GM12878 (cell line): ENCODE measurements around the gene PKN3. TPM values are rescaled to one million over a fixed set of nuclear protein-coding genes. Genes with fewer than 3 reads are reported as not detected.
A peak's percentile ranks its signal among the peaks of the same experiment; 100 is the strongest.

Experiments
- CEBPB ChIP-seq, 2 experiments: fragments of 150-350 bp in 1 of 2; IDR thresholded peaks; 2 replicates each; pipeline ENCODE4 v1.6.1; 2012 to 2014; ENCODE audit warnings: low read depth in 2 of 2, low read length in 2 of 2, borderline replicate concordance in 1 of 2, inconsistent platforms in 1 of 2
- CHD2 ChIP-seq: IDR thresholded peaks from 2 replicates; pipeline ENCODE4 v1.6.1; 2011; ENCODE audit warnings: low read depth, low read length, improper control_type of control experiment, borderline replicate concordance
- E2F4 ChIP-seq: IDR thresholded peaks from 2 replicates; pipeline ENCODE4 v1.6.1; 2012; ENCODE audit warnings: low read depth, low read length, improper control_type of control experiment
- E4F1 ChIP-seq: fragments of 450-650 bp; IDR thresholded peaks from 2 replicates; pipeline ENCODE4 v1.6.1; 2018; ENCODE audit warnings: borderline replicate concordance, mild to moderate bottlenecking; ENCODE audit not compliant: partially characterized antibody
- EGR1 ChIP-seq, 2 experiments: IDR thresholded peaks; 1 replicate in 1 of 2; 2 replicates in 1 of 2; pipeline ENCODE4 v1.6.1; 2011 to 2012; ENCODE audit warnings: low read depth in 2 of 2, low read length in 2 of 2, borderline replicate concordance in 1 of 2, mild to moderate bottlenecking in 1 of 2, moderate library complexity in 1 of 2
- ETV6 ChIP-seq, 2 experiments: fragments of 450-650 bp in 1 of 2; IDR thresholded peaks in 1 of 2; conservative IDR thresholded peaks in 1 of 2; 2 replicates each; pipeline ENCODE4 v1.6.1; 2014; ENCODE audit warnings: antibody characterized with exemption in 1 of 2, borderline replicate concordance in 1 of 2, low read depth in 1 of 2, mild to moderate bottlenecking in 1 of 2, moderate library complexity in 1 of 2
- IRF4 ChIP-seq: IDR thresholded peaks from 2 replicates; pipeline ENCODE4 v1.6.1; 2011; ENCODE audit warnings: low read depth, low read length
- NR2F1 ChIP-seq: fragments of 450-650 bp; conservative IDR thresholded peaks from 2 replicates; pipeline ENCODE4 v1.6.1; 2017; ENCODE audit warnings: mild to moderate bottlenecking
- POU2F2 ChIP-seq: IDR thresholded peaks from 3 replicates; pipeline ENCODE4 v1.6.1; 2011; ENCODE audit warnings: low read depth, mild to moderate bottlenecking, low read length, borderline replicate concordance
- RELA ChIP-seq: fragments of 450-650 bp; IDR thresholded peaks from 2 replicates; pipeline ENCODE4 v1.8.0; 2014; ENCODE audit warnings: borderline replicate concordance; ENCODE audit not compliant: partially characterized antibody
- SMAD1 ChIP-seq: fragments of 450-650 bp; IDR thresholded peaks from 2 replicates; pipeline ENCODE4 v1.6.1; 2018; ENCODE audit warnings: mild to moderate bottlenecking, low read depth; ENCODE audit not compliant: partially characterized antibody
- TCF7 ChIP-seq: IDR thresholded peaks from 2 replicates; pipeline ENCODE4 v1.6.1; 2014; ENCODE audit warnings: antibody characterized with exemption, borderline replicate concordance
- polyA plus RNA-seq, 11 experiments: library from polyadenylated mRNA; depleted of rRNA in 4 of 11; unstranded in 6 of 11; stranded (reverse) in 5 of 11; fragments of >200 nt; fragmentation: Nextera tagmentation in 4 of 11; fragmentation: Illumina TruSeq in 1 of 11; extraction: Ambion mirVana in 4 of 11; extraction: Trizol in 1 of 11; gene quantifications; 1 replicate in 1 of 11; 2 replicates in 10 of 11; pipeline versions ENCODE4 v1.2.1 to v1.2.3, GENCODE V29; 2011 to 2016; ENCODE audit warnings: inconsistent platforms in 2 of 11, missing spikeins in 2 of 11, low read depth in 1 of 11
- total RNA-seq, 4 experiments: library from RNA; depleted of rRNA in 3 of 4; stranded (reverse); fragments of >200 nt in 3 of 4; fragmentation: Illumina TruSeq in 1 of 4; extraction: Trizol in 1 of 4; gene quantifications; 2 replicates each; pipeline versions ENCODE4 v1.2.1 to v1.2.3, GENCODE V29; 2013 to 2021
- TF ChIP-seq, protein P1 (sequence below): fragments of 450-650 bp; IDR thresholded peaks from 2 replicates; pipeline ENCODE4 v1.6.1; 2016; ENCODE audit warnings: mild to moderate bottlenecking
- TF ChIP-seq, protein P2 (sequence below): fragments of 150-350 bp; IDR thresholded peaks from 2 replicates; pipeline ENCODE4 v1.6.1; 2014; ENCODE audit warnings: mild to moderate bottlenecking, low read depth, low read length

PKN3 gene
- total and polyA plus RNA-seq, 10 of the 15 experiments (the other 5 are each of a cell fraction or from before 2014, with no cell fraction given) = 0.35 to 11.0 (median 3.3) TPM

DNA sequence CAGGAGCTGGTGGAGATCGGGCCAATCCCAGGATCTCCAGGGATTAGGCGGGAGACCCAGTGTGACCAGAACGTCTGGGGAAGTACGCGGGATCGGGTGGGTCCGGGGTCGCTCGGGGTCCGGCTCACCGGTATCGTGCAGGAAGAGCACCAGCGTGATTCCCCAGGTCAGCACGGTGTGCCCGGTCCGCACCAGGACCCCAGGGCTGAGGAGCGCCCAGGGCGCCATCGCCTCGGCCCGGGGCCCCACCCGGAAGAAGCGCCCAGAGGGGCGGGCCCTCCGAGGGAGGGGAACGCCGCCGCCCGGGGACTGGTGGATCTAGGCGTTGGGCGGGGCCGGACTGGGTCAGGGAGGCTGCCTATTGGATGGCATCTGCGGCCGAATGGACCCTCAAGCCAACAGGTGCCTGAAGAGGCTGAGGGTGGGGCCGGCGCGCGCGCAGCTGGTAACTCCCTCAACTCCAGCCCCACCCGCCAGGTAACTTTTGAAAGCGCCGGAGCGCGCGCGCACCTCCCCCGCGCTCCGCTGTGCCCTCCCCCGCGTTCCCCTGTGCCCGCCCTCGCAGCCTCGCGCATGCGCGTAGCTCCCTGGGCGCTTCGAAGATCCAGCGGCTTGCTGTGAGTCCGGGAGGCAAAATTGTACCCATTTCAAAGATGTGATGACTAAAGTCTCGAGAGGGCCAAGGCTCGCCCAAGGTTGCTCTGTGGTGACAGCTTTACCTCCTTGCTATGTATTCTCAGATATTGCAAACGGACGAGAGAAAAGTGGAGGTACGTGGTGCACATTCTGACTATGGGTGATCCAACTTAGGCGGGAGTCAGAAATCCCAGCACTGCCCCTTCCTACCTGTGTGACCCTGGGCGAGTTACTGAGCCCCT is 21.8 kb downstream of the PKN3 start, which contains the start of gene ZDHHC12 (continued):
- peak in 1 of 2 experiments; percentile 99; a peak in 2 of 3 replicates for TF ChIP-seq EGR1 (IDR thresholded peaks at IDR 0.05; ENCODE audit: borderline replicate concordance in 1 of 2, low read depth in 2 of 2, low read length in 2 of 2)
- TF ChIP-seq CHD2 = peak; percentile 74; the same call in 1 of the 2 replicates
- TF ChIP-seq RELA = no peak
- TF ChIP-seq, protein P1, sequence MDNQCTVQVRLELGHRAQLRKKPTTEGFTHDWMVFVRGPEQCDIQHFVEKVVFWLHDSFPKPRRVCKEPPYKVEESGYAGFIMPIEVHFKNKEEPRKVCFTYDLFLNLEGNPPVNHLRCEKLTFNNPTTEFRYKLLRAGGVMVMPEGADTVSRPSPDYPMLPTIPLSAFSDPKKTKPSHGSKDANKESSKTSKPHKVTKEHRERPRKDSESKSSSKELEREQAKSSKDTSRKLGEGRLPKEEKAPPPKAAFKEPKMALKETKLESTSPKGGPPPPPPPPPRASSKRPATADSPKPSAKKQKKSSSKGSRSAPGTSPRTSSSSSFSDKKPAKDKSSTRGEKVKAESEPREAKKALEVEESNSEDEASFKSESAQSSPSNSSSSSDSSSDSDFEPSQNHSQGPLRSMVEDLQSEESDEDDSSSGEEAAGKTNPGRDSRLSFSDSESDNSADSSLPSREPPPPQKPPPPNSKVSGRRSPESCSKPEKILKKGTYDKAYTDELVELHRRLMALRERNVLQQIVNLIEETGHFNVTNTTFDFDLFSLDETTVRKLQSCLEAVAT = 0 out of 2 replicates have a peak, but pooled peaks have one; percentile 14
- no peak for TF ChIP-seq SMAD1
- no peak for TF ChIP-seq NR2F1
- TF ChIP-seq ETV6 (conservative IDR thresholded peaks at IDR 0.05 in 1 of 2, IDR thresholded peaks at IDR 0.05 in 1 of 2; ENCODE audit: borderline replicate concordance in 1 of 2, low read depth in 1 of 2) = no peak; a peak in 1 of 4 replicates
- TF ChIP-seq, protein P2, sequence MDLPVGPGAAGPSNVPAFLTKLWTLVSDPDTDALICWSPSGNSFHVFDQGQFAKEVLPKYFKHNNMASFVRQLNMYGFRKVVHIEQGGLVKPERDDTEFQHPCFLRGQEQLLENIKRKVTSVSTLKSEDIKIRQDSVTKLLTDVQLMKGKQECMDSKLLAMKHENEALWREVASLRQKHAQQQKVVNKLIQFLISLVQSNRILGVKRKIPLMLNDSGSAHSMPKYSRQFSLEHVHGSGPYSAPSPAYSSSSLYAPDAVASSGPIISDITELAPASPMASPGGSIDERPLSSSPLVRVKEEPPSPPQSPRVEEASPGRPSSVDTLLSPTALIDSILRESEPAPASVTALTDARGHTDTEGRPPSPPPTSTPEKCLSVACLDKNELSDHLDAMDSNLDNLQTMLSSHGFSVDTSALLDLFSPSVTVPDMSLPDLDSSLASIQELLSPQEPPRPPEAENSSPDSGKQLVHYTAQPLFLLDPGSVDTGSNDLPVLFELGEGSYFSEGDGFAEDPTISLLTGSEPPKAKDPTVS = no peak
- peak; percentile 89 for TF ChIP-seq E2F4
- TF ChIP-seq E4F1 = peak; percentile 65
- TF ChIP-seq TCF7 = no peak
- no peak for TF ChIP-seq IRF4
- peak; percentile 83 for TF ChIP-seq POU2F2
- TF ChIP-seq CEBPB (IDR thresholded peaks at IDR 0.05; ENCODE audit: borderline replicate concordance in 1 of 2, low read depth in 2 of 2, low read length in 2 of 2) = no peak
